ENCODE data around the gene PTK7.
"Not testable (repeated sequence)": the region's sequence is repeated elsewhere in the genome, so short reads cannot be mapped to it uniquely, and the experiment has no call there.

The PTK7 gene

GRCh38 chr6:43119482-43119881, 43.4 kb downstream of the PTK7 start:
- DNase-seq (ENCODE audit: low read depth) = no peak

GRCh38 chr6:43120101-43120763, 44.1 kb downstream of the PTK7 start:
- no peak for DNase-seq (ENCODE audit: low read depth)

- DNase-seq (ENCODE audit: low read depth) = peak; percentile 97
These were observed 45.1 kb downstream of the PTK7 start for GRCh38 chr6:43120944-43121913.

GRCh38 chr6:43122146-43122545, 46.0 kb downstream of the PTK7 start:
- no peak for DNase-seq (ENCODE audit: low read depth)

- no peak for DNase-seq (ENCODE audit: low read depth)
These were observed 47.6 kb downstream of the PTK7 start for GRCh38 chr6:43123461-43124314.

- no peak for DNase-seq (ENCODE audit: low read depth)
These were observed 48.4 kb downstream of the PTK7 start for GRCh38 chr6:43124481-43124880.

GRCh38 chr6:43125119-43125518, 49.0 kb downstream of the PTK7 start:
- DNase-seq (ENCODE audit: low read depth) = peak; percentile 51

GRCh38 chr6:43125555-43125954, 49.4 kb downstream of the PTK7 start:
- no peak for DNase-seq (ENCODE audit: low read depth)

- DNase-seq (ENCODE audit: low read depth) = no peak
These were observed 51.1 kb downstream of the PTK7 start for GRCh38 chr6:43127180-43127579.

GRCh38 chr6:43127877-43128276, 51.8 kb downstream of the PTK7 start:
- no peak for DNase-seq (ENCODE audit: low read depth)

GRCh38 chr6:43128926-43129325, 52.8 kb downstream of the PTK7 start:
- no peak for DNase-seq (ENCODE audit: low read depth)

GRCh38 chr6:43129434-43130194, 53.5 kb downstream of the PTK7 start:
- DNase-seq (ENCODE audit: low read depth) = no peak

GRCh38 chr6:43130429-43130828, 54.3 kb downstream of the PTK7 start:
- no peak for DNase-seq (ENCODE audit: low read depth)

- DNase-seq (ENCODE audit: low read depth) = not testable (repeated sequence)
These were observed 55.3 kb downstream of the PTK7 start for GRCh38 chr6:43131379-43131778.

GRCh38 chr6:43138267-43138666, 62.2 kb downstream of the PTK7 start:
- DNase-seq (ENCODE audit: low read depth) = no peak

GRCh38 chr6:43139973-43140372, 63.9 kb downstream of the PTK7 start:
- not testable (repeated sequence) for DNase-seq (ENCODE audit: low read depth)

- DNase-seq (ENCODE audit: low read depth) = no peak
These were observed 65.5 kb downstream of the PTK7 start for GRCh38 chr6:43141644-43142043.

- DNase-seq (ENCODE audit: low read depth) = no peak
These were observed 66.0 kb downstream of the PTK7 start for GRCh38 chr6:43142101-43142500.

- DNase-seq (ENCODE audit: low read depth) = peak; percentile 89
These were observed 67.4 kb downstream of the PTK7 start for GRCh38 chr6:43143235-43144128.

- no peak for DNase-seq (ENCODE audit: low read depth)
These were observed 68.8 kb downstream of the PTK7 start for GRCh38 chr6:43144879-43145278.
